Activated CD4-positive, alpha-beta T cell treated with anti-CD3 and anti-CD28 coated beads, Interleukin-2, amount 10 ng/mL, durations not matched to agents 7 days and 5 days (primary cell): ENCODE measurements around the gene SOX18. TPM values are rescaled to one million over a fixed set of nuclear protein-coding genes. Genes with fewer than 3 reads are reported as not detected.

Experiments
- CTCF ChIA-PET: fragments of 350-600 bp; sonication (Branson Sonifier 250); formaldehyde crosslinking; loops from one replicate; lab custom pipeline; 2021; ENCODE audit warnings: antibody characterized with exemption; lab: Charles Lee
- POLR2A ChIA-PET: fragments of 350-600 bp; sonication (Branson Sonifier 250); formaldehyde crosslinking; loops from one replicate; lab custom pipeline; 2021; ENCODE audit warnings: antibody characterized with exemption; lab: Charles Lee
- DNase-seq: peaks from one replicate; pipeline ENCODE4 v3.0.0-alpha.2; 2020
- H3K27ac Mint-ChIP-seq: one replicate; pipeline ENCODE4 v1.8.0; 2021; ENCODE audit warnings: mild to moderate bottlenecking, moderate library complexity, mixed read lengths
- H3K27me3 Mint-ChIP-seq: one replicate; pipeline ENCODE4 v1.8.0; 2021; ENCODE audit warnings: mixed read lengths
- H3K36me3 Mint-ChIP-seq: one replicate; pipeline ENCODE4 v1.8.0; 2021; ENCODE audit warnings: low read depth, mixed read lengths
- H3K4me1 Mint-ChIP-seq: one replicate; pipeline ENCODE4 v1.8.0; 2021; ENCODE audit warnings: mixed read lengths
- H3K4me3 Mint-ChIP-seq: one replicate; pipeline ENCODE4 v1.8.0; 2021; ENCODE audit warnings: mild to moderate bottlenecking, moderate library complexity, mixed read lengths
- H3K9me3 Mint-ChIP-seq: one replicate; pipeline ENCODE4 v1.8.0; 2021; ENCODE audit warnings: mixed read lengths
- total RNA-seq, 2 experiments: library from RNA; stranded (reverse); gene quantifications; one replicate each; pipeline ENCODE4 v1.2.3, GENCODE V29; 2021

SOX18 gene
- total RNA-seq, 2 experiments from 2014 or later = 0.10 to 0.15 TPM

GRCh38 chr20:64086801-64087200, 37.4 kb upstream of the SOX18 start:
- Mint-ChIP-seq H3K27ac (no peak overlapping the region), H3K9me3 (peaks cover 9% of the 10 kb centered on the region), H3K4me3 (no peak overlapping the region), H3K36me3 (no peaks in the 10 kb centered on the region), H3K4me1 (peaks cover 19% of the 10 kb centered on the region), H3K27me3 (peaks cover 29% of the 10 kb centered on the region)
- POLR2A ChIA-PET = no interaction called here
- CTCF ChIA-PET = interaction anchor here (0.9 kb wide), 1 partner anchor 13 kb away, joined by 3 read pairs; no protein-coding TSS in a partner anchor
- DNase-seq = no peak

DNA sequence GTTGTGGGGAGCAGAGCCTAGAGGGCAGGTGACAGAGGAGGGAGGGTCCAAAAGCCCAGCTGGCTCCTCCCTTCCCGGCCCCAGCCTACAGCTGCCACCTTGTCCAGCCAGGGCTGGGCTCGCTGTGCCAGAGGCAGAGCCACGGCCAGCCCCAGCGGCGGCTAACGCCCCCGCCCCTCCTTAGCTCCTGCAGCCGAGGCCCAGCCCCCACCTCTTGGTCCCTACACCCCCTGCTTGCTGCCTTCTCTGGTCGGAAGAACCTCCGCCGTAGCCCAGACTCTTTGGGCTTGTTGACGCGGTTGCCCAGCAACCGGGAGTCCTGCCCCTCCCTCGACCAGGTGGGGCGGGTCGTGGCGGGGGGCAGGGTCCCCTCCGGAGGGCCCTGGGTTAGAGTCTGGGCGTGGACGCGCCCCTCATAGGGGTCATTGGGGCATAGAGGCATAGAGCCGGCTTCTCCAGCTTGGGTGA, 35.3 kb upstream of the SOX18 start:
- H3K27me3 Mint-ChIP-seq = peaks cover 31% of the 10 kb centered on the region
- POLR2A ChIA-PET = no interaction called here
- peaks cover 32% of the 10 kb centered on the region for H3K4me1 Mint-ChIP-seq

DNA sequence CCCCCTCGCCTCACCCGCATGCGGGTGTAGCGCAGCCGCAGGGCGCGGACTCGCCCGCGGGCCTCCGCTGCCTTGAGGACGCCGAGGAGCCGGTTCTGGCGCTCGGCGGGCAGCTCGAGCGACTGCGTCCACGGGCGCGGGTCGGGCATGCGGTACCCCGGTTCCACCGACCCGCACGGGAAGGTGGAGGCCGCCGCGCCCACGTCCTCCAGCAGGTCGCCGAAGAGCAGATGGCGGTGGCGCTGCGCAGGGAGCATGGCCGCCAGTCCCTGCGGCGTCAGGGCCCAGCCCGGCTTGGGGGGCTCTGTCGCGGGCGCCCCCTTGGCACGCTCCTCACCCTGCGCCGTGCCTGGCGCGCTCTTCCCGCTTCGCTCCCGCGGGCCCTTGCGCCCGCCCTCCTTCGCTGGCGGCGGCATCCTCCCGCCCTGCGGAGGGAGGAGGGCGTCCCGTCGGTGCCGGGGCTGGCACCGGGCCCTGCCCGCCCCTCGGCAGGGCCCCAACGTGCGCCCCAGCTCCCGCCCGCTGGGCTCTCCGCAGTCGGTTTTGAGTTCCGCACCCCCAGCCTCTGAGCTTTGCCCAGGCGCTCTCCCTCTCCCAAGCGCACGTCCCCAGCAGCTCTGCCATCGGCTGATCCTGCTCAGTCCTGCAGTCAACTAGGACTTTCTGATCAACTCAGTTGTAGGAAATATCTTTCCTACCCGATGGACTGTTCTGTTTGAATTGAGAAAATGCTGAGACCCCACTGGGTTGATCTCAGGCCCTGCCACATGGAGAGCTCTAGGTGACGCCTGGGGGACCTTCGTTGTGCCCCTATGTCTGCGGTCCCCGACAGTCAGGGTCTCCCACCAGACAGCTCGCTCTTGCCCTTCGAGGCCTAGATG, 34.6 kb upstream of the SOX18 start, which contains the start of gene LKAAEAR1:
Gene LKAAEAR1 (minus strand): TSS at position 595 of the 881 bp plus-strand sequence. CDS start 179 bp downstream, at position 416.
- no peak within 1 kb of the TSS for H3K27ac Mint-ChIP-seq
- ChIA-PET CTCF (interaction anchor here (0.7 to 2.1 kb wide), 17 partner anchors 12 to 547 kb away, joined by 3 to 16 read pairs (median 3); partner anchors contain the start of genes PRPF6 and PTK6), POLR2A (no interaction called here)

More for the DNA sequence above, 35.3 kb upstream of the SOX18 start:
- Mint-ChIP-seq H3K4me3 (peak overlapping the region; percentile 72), H3K27ac (no peak overlapping the region), H3K9me3 (peaks cover 9% of the 10 kb centered on the region), H3K36me3 (no peaks in the 10 kb centered on the region)
- CTCF ChIA-PET = interaction anchor here (1.4 to 2.1 kb wide), 6 partner anchors 13 to 172 kb away, joined by 3 to 16 read pairs (median 7); partner anchors contain the start of gene PRPF6
- no peak for DNase-seq

GRCh38 chr20:64083378-64083803, 34.0 kb upstream of the SOX18 start:
- peaks cover 31% of the 10 kb centered on the region for H3K27me3 Mint-ChIP-seq
- ChIA-PET CTCF (interaction anchor here (0.7 to 2.1 kb wide), 18 partner anchors 11 to 546 kb away, joined by 3 to 16 read pairs (median 3); partner anchors contain the start of genes PRPF6 and PTK6), POLR2A (no interaction called here)
- peaks cover 9% of the 10 kb centered on the region for H3K9me3 Mint-ChIP-seq
- H3K4me3 Mint-ChIP-seq = peak overlapping the region; percentile 68
- peaks cover 32% of the 10 kb centered on the region for H3K4me1 Mint-ChIP-seq
- peak; percentile 69 for DNase-seq
- no peak overlapping the region for H3K27ac Mint-ChIP-seq
- H3K36me3 Mint-ChIP-seq = peaks cover 6% of the 10 kb centered on the region

More for the DNA sequence above, 34.6 kb upstream of the SOX18 start, which contains the start of gene LKAAEAR1:
- Mint-ChIP-seq H3K9me3 (peaks cover 9% of the 10 kb centered on the region), H3K36me3 (peaks cover 2% of the 10 kb centered on the region), H3K4me1 (peaks cover 32% of the 10 kb centered on the region), H3K27me3 (peaks cover 31% of the 10 kb centered on the region), H3K4me3 (peak within 1 kb of the TSS; percentile 72)
- DNase-seq = no peak

DNA sequence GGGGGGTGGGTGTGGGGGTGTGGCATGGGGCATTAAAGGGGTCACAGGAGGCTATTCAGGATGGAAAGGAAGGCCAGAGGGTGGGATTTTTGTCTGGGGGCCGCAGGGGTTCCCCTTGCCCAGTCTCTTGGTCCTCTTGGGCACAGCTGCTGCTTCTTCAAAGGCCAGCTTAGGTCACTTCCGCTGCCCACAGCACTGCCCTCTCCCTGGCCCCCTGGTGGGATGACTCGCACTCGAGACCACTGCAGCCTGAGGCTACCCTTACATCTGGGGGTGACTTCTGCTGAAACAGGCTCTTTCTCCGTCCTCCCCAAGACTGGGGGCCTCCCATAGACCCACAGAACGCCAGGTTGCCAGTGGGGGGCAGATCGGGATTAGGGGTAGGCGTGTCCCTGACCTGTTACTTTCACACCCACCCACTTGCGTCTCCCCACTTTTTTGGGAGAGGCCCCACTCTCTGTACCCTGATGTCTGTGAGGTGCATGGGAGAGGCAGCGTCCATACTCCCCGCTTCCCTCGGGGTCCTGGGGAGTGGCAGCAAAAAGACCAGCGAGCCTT, 33.5 kb upstream of the SOX18 start:
- POLR2A ChIA-PET = no interaction called here
- H3K4me1 Mint-ChIP-seq = peaks cover 32% of the 10 kb centered on the region

GRCh38 chr20:64082126-64082731, 32.8 kb upstream of the SOX18 start:
- no peak for DNase-seq
- peaks cover 33% of the 10 kb centered on the region for H3K4me1 Mint-ChIP-seq
- POLR2A ChIA-PET = no interaction called here
- CTCF ChIA-PET = interaction anchor here (1.0 to 1.7 kb wide), 4 partner anchors 13 to 204 kb away, joined by 3 to 6 read pairs (median 3); partner anchors contain the start of gene TCEA2
- H3K27ac Mint-ChIP-seq = peak overlapping the region; percentile 54
- no peaks in the 10 kb centered on the region for H3K9me3 Mint-ChIP-seq
- H3K27me3 Mint-ChIP-seq = peaks cover 28% of the 10 kb centered on the region
- H3K36me3 Mint-ChIP-seq = peaks cover 12% of the 10 kb centered on the region
- H3K4me3 Mint-ChIP-seq = peak overlapping the region; percentile 43

More for the DNA sequence above, 33.5 kb upstream of the SOX18 start:
- peaks cover 7% of the 10 kb centered on the region for H3K36me3 Mint-ChIP-seq
- CTCF ChIA-PET = interaction anchor here (0.9 to 2.1 kb wide), 11 partner anchors 11 to 203 kb away, joined by 3 to 16 read pairs (median 4); no protein-coding TSS in a partner anchor
- no peak overlapping the region for H3K27ac Mint-ChIP-seq
- H3K27me3 Mint-ChIP-seq = peaks cover 28% of the 10 kb centered on the region
- H3K4me3 Mint-ChIP-seq = peak overlapping the region; percentile 68
- peaks cover 5% of the 10 kb centered on the region for H3K9me3 Mint-ChIP-seq
- no peak for DNase-seq

GRCh38 chr20:64081624-64081964, 32.2 kb upstream of the SOX18 start:
- Mint-ChIP-seq H3K27me3 (peaks cover 28% of the 10 kb centered on the region), H3K9me3 (no peaks in the 10 kb centered on the region), H3K4me3 (peak overlapping the region; percentile 43), H3K36me3 (peaks cover 15% of the 10 kb centered on the region), H3K27ac (peak overlapping the region; percentile 54), H3K4me1 (peaks cover 38% of the 10 kb centered on the region)
- no peak for DNase-seq
- POLR2A ChIA-PET = no interaction called here
- CTCF ChIA-PET = interaction anchor here (1.1 to 1.2 kb wide), 2 partner anchors 13 to 19 kb away, joined by 3 to 4 read pairs; partner anchors contain the start of gene TCEA2

GRCh38 chr20:64080813-64081623, 31.6 kb upstream of the SOX18 start:
- POLR2A ChIA-PET = no interaction called here
- peak overlapping the region; percentile 65 for H3K27ac Mint-ChIP-seq
- CTCF ChIA-PET = interaction anchor here (1.2 to 2.0 kb wide), 2 partner anchors 12 kb away, joined by 4 to 10 read pairs; no protein-coding TSS in a partner anchor
- peaks cover 42% of the 10 kb centered on the region for H3K4me1 Mint-ChIP-seq
- peaks cover 16% of the 10 kb centered on the region for H3K36me3 Mint-ChIP-seq
- peaks cover 24% of the 10 kb centered on the region for H3K27me3 Mint-ChIP-seq
- peak overlapping the region; percentile 70 for H3K4me3 Mint-ChIP-seq
- DNase-seq = no peak
- no peaks in the 10 kb centered on the region for H3K9me3 Mint-ChIP-seq

GRCh38 chr20:64080013-64080812, 30.8 kb upstream of the SOX18 start, which contains the start of gene OPRL1:
OPRL1 (plus strand) TSS chr20:64080082; CDS start chr20:64092721, 12,639 bp downstream.
- CTCF ChIA-PET = interaction anchor here (0.9 to 5.1 kb wide), 3 partner anchors 11 to 41 kb away, joined by 4 to 30 read pairs (median 10); no protein-coding TSS in a partner anchor
- no peak for DNase-seq
- POLR2A ChIA-PET = interaction anchor here (0.6 kb wide), 1 partner anchor 41 kb away, joined by 3 read pairs; no protein-coding TSS in a partner anchor

DNA sequence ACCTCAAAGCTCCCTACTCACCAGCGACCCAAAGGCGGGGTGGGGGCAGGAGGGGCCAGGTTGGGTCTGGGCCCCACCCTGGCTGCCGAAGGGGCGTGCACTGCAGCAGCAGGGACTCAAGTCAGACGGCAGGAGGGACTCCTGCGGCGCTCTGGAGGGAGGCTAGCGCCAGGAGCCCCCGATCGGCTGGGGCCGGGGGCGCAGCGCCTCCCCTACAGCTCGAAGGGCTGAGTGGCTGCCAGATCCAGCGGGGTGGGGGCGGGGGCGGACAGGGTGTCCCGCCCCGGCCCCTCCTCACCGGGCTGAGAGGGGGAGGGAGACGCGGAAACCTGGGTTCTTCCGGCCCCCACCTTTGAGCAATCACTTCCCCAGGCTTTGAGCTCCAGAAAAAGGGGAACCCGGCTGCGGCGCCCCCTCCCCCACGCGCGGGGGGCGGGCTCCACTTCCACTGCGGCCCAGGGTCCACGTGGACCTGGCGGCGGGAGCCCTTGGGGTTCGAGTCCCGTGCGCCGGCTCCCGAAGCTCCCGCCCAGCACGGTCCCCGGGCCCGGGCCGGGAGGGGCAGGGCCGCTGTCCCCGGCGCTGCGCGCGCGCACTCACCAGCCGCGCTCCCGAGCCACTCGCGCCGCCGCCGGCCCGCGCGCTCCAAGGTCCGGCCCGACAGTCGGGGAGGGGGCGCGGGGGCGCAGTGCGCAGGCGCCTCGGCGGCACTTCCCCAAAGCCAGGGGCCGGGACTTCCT, 30.0 kb upstream of the SOX18 start, which contains the start of gene RGS19:
Gene RGS19 (minus strand): TSS at position 246 of the 740 bp plus-strand sequence. CDS start 2,632 bp downstream, outside the sequence.
- Mint-ChIP-seq H3K27me3 (peaks cover 12% of the 10 kb centered on the region), H3K36me3 (peaks cover 26% of the 10 kb centered on the region), H3K9me3 (no peaks in the 10 kb centered on the region), H3K4me1 (peaks cover 50% of the 10 kb centered on the region), H3K27ac (peak within 1 kb of the TSS; percentile 83), H3K4me3 (peak within 1 kb of the TSS; percentile 90)
- CTCF ChIA-PET = interaction anchor here (0.8 to 5.1 kb wide), 7 partner anchors 10 to 542 kb away, joined by 3 to 30 read pairs (median 5); no protein-coding TSS in a partner anchor
- POLR2A ChIA-PET = interaction anchor here (0.6 kb wide), 1 partner anchor 40 kb away, joined by 3 read pairs; no protein-coding TSS in a partner anchor
- DNase-seq = peak; percentile 81

More at GRCh38 chr20:64080013-64080812, 30.8 kb upstream of the SOX18 start, which contains the start of gene OPRL1:
- Mint-ChIP-seq H3K36me3 (peaks cover 22% of the 10 kb centered on the region), H3K4me3 (peak within 1 kb of the TSS; percentile 90), H3K4me1 (peaks cover 49% of the 10 kb centered on the region), H3K9me3 (no peaks in the 10 kb centered on the region), H3K27me3 (peaks cover 16% of the 10 kb centered on the region), H3K27ac (peak within 1 kb of the TSS; percentile 83)
